SH-SY5Y (cell line): ENCODE data around the gene U2AF1L4.

Experiments
- GATA2 ChIP-seq: IDR thresholded peaks from 2 replicates; pipeline ENCODE4 v1.6.1; 2011; ENCODE audit warnings: mild to moderate bottlenecking, low read depth, low read length
- GATA3 ChIP-seq: IDR thresholded peaks from 2 replicates; pipeline ENCODE4 v1.6.1; 2011; ENCODE audit warnings: low read depth, mild to moderate bottlenecking, low read length, moderate library complexity

Gene U2AF1L4

DNA sequence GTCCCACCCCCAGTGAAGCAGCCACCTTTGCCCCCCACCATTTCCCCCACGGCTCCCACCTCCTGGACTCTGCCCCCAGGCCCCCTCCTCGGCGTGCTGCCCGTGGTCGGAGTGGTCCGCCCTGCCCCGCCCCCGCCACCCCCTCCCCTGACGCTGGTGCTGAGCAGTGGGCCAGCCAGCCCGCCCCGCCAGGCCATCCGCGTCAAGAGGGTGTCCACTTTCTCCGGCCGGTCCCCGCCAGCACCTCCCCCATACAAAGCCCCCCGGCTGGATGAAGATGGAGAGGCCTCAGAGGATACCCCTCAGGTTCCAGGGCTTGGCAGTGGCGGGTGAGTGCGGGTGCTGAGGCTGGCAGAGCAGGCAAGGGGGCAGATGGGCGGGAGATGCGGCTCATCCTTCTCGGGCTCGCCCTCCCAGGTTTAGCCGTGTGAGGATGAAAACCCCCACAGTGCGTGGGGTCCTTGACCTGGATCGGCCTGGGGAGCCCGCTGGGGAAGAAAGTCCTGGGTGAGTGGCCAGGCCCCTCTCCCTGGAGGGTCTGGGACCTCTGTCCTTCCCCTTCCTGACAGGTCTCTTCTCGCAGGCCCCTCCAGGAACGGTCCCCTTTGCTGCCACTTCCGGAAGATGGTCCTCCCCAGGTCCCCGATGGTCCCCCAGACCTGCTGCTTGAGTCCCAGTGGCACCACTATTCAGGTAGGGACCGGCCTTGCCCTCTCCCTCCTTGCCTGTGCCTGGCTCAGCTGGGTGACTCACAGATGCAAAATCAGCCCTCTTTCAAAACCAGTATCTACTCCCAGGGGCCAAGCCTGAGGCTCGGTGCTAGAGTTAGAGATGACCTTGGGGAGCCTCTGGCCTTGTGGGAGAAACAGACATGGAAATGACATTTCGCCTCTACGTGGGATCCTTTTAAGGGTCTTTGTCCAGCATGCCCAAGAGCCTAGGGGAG is 11.8 kb downstream of the U2AF1L4 start:
- TF ChIP-seq GATA3, result no peak
- no peak for TF ChIP-seq GATA2

DNA sequence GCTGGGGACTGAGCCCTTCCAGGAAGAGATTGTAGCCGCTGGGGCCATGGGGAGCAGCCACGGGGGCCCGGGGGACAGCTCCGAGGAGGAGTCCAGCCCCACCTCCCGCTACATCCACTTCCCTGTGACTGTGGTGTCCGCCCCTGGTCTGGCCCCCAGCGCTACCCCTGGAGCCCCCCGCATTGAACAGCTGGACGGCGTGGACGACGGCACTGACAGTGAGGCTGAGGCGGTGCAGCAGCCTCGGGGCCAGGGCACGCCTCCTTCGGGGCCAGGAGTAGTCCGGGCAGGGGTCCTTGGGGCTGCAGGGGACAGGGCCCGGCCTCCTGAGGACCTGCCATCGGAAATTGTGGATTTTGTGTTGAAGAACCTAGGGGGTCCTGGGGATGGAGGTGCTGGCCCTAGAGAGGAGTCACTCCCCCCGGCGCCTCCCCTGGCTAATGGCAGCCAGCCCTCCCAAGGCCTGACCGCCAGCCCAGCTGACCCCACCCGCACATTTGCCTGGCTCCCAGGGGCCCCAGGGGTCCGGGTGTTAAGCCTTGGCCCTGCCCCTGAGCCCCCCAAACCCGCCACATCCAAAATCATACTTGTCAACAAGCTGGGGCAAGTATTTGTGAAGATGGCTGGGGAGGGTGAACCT is 12.6 kb downstream of the U2AF1L4 start:
- no peak for TF ChIP-seq GATA3
- TF ChIP-seq GATA2, result no peak

DNA sequence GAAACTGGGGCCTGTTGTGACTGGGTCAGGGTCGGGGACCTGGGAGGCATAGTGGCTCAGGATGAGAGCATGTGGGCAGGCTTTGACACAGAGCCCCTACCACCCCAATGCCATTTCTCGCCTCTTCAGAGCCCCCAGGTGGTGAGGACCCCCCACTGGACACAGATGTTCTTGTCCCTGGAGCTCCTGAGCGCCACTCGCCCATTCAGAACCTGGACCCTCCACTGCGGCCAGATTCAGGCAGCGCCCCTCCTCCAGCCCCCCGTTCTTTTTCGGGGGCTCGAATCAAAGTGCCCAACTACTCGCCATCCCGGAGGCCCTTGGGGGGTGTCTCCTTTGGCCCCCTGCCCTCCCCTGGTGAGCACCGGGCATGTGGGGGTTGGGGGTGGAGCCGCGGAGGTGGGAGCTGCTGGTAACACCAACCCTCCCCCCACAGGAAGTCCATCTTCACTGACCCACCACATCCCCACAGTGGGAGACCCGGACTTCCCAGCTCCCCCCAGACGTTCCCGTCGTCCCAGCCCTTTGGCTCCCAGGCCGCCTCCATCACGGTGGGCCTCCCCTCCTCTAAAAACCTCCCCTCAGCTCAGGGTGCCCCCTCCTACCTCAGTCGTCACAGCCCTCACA is 13.3 kb downstream of the U2AF1L4 start:
- TF ChIP-seq GATA2 (no peak), GATA3 (no peak)

DNA sequence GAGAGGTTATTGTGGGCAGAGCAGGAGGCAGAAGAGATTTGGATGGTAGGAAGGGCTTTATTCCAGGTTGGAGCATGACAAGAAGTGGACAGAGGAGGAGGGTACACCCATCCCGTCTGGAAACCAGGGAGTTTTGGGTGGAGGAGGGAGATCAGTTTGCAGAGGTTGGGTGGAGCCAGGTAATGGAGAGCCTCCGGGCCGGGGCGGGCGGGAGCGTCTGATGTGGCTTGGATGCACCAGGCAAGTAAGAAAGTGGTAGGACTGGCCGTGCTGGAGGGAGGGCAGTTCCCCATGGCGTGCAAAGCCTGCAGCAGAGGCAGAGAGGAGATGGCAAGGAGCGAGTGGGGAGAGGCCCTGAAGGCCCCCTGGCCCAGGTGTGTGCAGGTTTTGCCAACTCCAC is 13.9 kb downstream of the U2AF1L4 start:
- TF ChIP-seq GATA3 (no peak), GATA2 (no peak)

DNA sequence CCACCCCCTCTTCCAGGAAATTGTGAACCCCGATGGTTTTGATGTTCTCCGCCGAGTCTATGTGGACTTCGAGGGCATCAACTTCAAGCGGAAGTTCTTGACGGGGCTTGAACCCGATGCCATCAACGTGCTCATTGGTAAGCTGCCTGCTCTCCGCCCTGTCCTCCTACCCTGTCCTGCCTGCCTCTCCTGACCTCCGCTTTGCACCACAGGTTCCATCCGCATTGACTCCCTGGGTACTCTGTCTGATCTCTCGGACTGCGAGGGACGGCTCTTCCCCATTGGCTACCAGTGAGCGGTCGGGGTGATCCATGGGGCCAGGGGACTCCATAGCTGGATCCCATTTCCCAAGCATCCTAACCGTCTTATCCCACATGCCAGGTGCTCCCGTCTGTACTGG is 14.9 kb downstream of the U2AF1L4 start:
- TF ChIP-seq GATA3 (no peak), GATA2 (no peak)

DNA sequence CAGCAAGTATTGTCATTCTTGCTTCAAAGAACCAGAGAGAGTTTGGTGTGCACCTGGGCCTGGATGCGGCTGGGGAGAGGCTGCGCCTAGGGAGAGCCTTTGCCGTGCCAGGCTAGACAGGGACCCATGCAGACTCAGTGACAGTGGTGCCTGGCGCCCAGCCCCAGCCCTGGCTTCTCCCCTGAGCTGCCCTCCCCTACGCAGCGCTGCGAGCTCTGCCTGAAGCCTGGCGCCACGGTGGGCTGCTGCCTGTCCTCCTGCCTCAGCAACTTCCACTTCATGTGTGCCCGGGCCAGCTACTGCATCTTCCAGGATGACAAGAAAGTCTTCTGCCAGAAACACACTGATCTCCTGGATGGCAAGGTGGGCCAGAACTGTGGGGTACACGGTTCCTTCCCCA is 15.5 kb downstream of the U2AF1L4 start:
- TF ChIP-seq GATA3 (no peak), GATA2 (no peak)

DNA sequence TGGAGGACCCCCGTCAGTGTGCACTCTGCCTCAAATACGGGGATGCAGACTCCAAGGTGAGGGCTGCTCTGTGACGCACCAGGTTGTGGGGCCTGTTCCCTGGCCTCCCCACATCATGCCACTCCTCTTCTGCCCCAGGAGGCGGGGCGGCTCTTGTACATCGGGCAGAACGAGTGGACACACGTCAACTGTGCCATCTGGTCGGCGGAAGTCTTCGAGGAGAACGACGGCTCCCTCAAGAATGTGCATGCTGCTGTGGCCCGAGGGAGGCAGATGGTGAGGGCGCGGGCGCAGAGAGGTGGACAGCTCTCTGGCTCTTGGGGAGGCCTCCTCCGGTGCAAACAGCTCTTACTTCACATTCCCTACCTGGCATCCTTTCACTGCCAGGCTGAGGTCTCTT is 16.2 kb downstream of the U2AF1L4 start:
- TF ChIP-seq GATA2 (no peak), GATA3 (no peak)

DNA sequence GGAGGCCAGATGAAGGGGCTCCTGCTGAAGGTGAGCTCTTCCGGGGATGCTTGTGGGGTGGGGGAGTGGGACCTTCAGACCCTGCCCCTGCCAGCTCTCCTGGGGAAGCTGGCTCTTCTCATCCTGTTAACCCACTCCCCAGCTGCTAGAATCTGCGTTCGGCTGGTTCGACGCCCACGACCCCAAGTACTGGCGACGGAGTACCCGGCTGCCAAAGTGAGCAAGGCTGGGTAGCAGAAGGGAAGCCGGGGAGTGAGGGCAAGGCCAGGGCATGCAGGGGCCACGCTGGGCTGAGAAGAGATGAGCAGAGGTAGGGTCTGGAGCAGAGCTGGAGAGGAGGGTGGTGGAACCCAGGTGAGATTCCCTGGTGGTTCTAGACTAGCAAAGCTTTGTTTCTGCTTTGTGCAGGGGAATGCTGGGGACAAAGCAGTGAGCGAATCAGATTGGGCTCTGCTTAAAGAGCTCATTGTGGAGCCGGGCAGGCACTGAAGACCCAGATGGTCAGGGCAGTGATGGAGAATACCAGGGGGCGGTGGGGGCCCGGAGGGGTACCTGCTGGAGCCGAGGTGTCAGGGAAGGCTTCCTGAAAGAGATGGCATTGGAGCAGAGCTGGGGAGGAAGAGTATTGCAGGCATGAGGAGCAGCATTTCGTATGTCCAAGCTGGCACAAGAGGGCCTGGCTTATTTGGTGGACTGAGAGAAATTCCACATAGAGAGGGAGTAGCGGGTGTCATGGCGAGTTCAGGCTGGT is 17.1 kb downstream of the U2AF1L4 start:
- no peak for TF ChIP-seq GATA2
- no peak for TF ChIP-seq GATA3

DNA sequence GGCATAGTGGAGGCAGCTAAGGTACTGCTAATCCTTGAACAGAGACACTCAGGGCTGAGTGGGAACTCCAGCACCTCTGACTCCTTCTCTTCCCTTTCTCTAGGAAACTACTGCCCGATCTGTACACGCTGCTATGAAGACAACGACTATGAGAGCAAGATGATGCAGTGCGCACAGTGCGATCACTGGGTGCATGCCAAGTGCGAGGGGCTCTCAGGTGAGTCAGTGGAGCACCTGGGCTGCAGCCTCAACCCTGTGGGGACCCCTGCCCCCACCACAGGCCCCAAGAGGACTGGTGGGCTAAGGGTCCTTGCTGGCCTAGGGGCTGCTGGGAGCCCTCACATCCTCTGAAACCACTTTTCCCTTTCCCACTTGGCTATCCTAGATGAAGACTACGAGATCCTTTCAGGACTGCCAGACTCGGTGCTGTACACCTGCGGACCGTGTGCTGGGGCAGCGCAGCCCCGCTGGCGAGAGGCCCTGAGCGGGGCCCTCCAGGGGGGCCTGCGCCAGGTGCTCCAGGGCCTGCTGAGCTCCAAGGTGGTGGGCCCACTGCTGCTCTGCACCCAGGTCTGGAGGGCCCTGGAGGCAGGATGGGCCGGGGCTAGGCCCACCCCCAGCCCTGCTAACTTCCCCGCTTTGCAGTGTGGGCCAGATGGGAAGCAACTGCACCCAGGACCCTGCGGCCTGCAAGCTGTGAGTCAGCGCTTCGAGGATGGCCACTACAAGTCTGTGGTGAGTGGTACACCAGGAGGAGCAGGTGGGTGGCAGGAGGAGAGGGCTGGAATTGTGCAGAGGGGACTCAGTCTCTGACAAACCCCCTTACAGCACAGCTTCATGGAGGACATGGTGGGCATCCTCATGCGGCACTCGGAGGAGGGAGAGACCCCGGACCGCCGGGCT is 17.9 kb downstream of the U2AF1L4 start:
- TF ChIP-seq GATA2 (no peak), GATA3 (no peak)

DNA sequence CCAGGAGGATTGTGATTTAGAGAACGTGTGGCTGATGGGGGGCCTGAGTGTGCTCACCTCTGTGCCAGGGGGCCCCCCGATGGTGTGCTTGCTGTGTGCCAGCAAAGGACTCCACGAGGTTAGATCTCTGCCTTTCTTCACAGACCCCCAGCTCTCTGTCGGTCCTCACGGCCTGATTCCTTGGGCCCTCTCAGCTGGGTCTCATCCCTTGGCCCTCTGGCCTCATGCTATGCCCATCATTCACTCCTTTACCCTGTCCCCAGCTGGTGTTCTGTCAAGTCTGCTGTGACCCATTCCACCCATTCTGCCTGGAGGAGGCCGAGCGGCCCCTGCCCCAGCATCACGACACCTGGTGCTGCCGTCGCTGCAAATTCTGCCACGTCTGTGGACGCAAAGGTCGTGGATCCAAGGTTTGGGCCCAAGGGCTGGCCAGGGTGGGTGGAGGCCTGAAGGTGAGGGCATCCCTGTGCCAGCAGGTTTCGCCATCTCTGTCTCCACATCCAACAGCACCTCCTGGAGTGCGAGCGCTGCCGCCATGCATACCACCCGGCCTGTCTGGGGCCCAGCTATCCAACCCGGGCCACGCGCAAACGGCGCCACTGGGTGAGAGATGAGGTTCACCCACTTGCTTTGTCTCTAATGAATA is 19.9 kb downstream of the U2AF1L4 start:
- no peak for TF ChIP-seq GATA2
- no peak for TF ChIP-seq GATA3

DNA sequence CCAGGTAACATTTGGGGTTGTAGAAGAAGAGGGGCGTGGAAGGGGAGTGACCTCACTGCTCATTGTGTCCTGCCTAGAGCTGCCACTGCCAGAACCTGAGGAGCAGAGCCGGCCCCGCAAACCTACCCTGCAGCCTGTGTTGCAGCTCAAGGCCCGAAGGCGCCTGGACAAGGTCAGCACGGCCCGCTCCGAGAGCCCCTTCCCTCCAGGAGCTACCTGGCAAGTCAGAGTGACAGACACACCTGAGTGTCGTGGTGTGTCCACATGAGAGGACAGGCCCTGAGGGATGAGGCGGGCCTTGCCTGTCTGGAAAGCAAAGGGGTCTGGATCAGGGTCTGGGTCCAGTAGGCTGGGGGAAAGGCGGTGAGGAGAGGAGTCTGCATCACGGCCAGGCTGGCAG is 20.7 kb downstream of the U2AF1L4 start:
- no peak for TF ChIP-seq GATA2
- no peak for TF ChIP-seq GATA3

DNA sequence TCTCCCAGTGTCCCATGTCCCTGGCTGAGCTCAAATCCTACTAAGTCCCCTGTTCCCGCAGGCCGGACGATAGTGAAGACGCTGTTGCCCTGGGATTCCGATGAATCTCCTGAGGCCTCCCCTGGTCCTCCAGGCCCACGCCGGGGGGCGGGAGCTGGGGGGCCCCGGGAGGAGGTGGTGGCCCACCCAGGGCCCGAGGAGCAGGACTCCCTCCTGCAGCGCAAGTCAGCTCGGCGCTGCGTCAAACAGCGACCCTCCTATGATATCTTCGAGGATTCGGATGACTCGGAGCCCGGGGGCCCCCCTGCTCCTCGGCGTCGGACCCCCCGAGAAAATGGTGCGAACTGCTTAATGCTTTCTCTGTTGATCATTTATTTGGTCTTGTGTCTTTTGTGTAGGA is 21.5 kb downstream of the U2AF1L4 start:
- TF ChIP-seq GATA2 (no peak), GATA3 (no peak)
